Esophagus squamous epithelium (tissue), 4 donors: Measurements from ENCODE around the gene ABCC12.

Source experiments
- CTCF ChIP-seq, 6 experiments: fragments of 450-650 bp in 4 of 6; fragments of 200-600 bp in 2 of 6; sonication (generic) in 2 of 6; IDR thresholded peaks; one replicate each; pipeline ENCODE4 v1.5.1; 2016 to 2019; ENCODE audit warnings: antibody characterized with exemption in 6 of 6, mild to moderate bottlenecking in 4 of 6, moderate library complexity in 4 of 6
- POLR2A ChIP-seq, 4 donors: fragments of 450-650 bp; IDR thresholded peaks; one replicate each; pipeline ENCODE4 v1.6.1; 2017; ENCODE audit warnings: antibody characterized with exemption in 4 of 4, mild to moderate bottlenecking in 4 of 4, moderate library complexity in 3 of 4

GRCh38 chr16:48156790-48157209, 1.0 kb upstream of the ABCC12 start:
- peak; percentile 80 to 94 (median 86) for TF ChIP-seq CTCF (IDR thresholded peaks at IDR 0.05)
- no peak for TF ChIP-seq POLR2A (IDR thresholded peaks at IDR 0.05)
